GM12892 (cell line): ENCODE results near the gene CEP57L1.

Experiments used
- POLR2A ChIP-seq: IDR thresholded peaks from 2 replicates; pipeline ENCODE4 v1.6.1; 2011; ENCODE audit warnings: low read depth, low read length, control low read depth
- POLR2AphosphoS5 ChIP-seq: IDR thresholded peaks from 2 replicates; pipeline ENCODE4 v1.6.1; 2011; ENCODE audit warnings: low read depth, low read length, control low read depth
- TAF1 ChIP-seq: IDR thresholded peaks from 2 replicates; pipeline ENCODE4 v1.6.1; 2011; ENCODE audit warnings: low read depth, mild to moderate bottlenecking, control low read depth, low read length, borderline replicate concordance

DNA sequence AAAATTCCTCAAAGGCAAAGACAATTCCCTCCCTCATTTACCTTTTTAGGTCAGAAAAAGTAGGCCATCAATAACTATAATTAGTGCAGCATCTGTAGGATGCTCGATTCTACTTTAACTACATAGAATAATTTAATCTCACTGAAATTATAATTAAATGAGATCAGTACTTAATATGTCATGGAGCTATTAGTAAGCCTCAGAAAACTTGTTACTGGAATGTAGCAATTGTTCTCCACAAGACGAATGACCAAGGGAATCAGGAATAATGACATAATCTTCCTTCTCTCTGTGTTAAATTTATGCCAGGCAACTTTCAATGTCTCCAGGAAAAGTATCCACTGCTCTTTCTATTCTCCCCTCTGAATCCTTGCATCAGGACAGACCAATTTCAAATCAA lies 34.7 kb upstream of the CEP57L1 start:
- TF ChIP-seq TAF1 (no peak), POLR2A (no peak), POLR2AphosphoS5 (no peak)
